Measurements from ENCODE around the gene EPC1.

Gene EPC1

GRCh38 chr10:32376771-32377170 lies 29.8 kb upstream of the EPC1 start:
- H3K27me3 ChIP-seq (replicated peaks in 2 of 5; ENCODE audit: control insufficient read depth in 4 of 5, insufficient read depth in 5 of 5, low read length in 4 of 5) = no peaks in the 10 kb centered on the region
- peak overlapping the region; percentile 67 to 93 for H3K27ac ChIP-seq (ENCODE audit: insufficient read depth in 1 of 2, low read depth in 1 of 2, low read length in 2 of 2, poor library complexity in 1 of 2, severe bottlenecking in 2 of 2)
- ChIA-PET POLR2A (no interaction called here), CTCF (interaction anchor here (1.1 to 2.4 kb wide), 4 partner anchors 10 to 123 kb away, joined by 3 to 8 read pairs (median 7); no protein-coding TSS in a partner anchor)
- H3K4me1 ChIP-seq (ENCODE audit: control extremely low read depth in 1 of 4, control insufficient read depth in 4 of 4, insufficient read depth in 4 of 4, low read length in 3 of 4) = peaks cover 0 to 22% (median 11%) of the 10 kb centered on the region in 4 experiments
- no peak for DNase-seq
- WGBS (ENCODE audit: insufficient coverage) = no CpG with 5 or more reads among the region's 3 CpGs
- no peaks in the 10 kb centered on the region for H3K9me3 ChIP-seq (ENCODE audit: control extremely low read depth in 1 of 5, control insufficient read depth in 4 of 5, insufficient read depth in 2 of 5, low read depth in 1 of 5, low read length in 4 of 5)
- H3K4me3 ChIP-seq (ENCODE audit: control insufficient read depth in 1 of 7, extremely low read depth in 1 of 7, insufficient read depth in 4 of 7, low read depth in 2 of 7, low read length in 6 of 7) = peak overlapping the region in 6 of 7 experiments; percentile 54 to 99 (median 95)
- H3K36me3 ChIP-seq (ENCODE audit: control insufficient read depth in 4 of 4, insufficient read depth in 4 of 4, low read length in 3 of 4) = peaks cover 0 to 5% (median 2%) of the 10 kb centered on the region in 4 experiments

- POLR2A ChIA-PET = interaction anchor here (0.6 kb wide), 1 partner anchor 12 kb away, joined by 3 read pairs; no protein-coding TSS in a partner anchor
- peaks cover 0 to 5% (median 3%) of the 10 kb centered on the region in 4 experiments for H3K36me3 ChIP-seq (ENCODE audit: control insufficient read depth in 4 of 4, insufficient read depth in 4 of 4, low read length in 3 of 4)
- peak overlapping the region in 5 of 7 experiments; percentile 92 to 99 (median 97) for H3K4me3 ChIP-seq (ENCODE audit: control insufficient read depth in 1 of 7, extremely low read depth in 1 of 7, insufficient read depth in 4 of 7, low read depth in 2 of 7, low read length in 6 of 7)
- no peaks in the 10 kb centered on the region for H3K27me3 ChIP-seq (replicated peaks in 2 of 5; ENCODE audit: control insufficient read depth in 4 of 5, insufficient read depth in 5 of 5, low read length in 4 of 5)
- no CpG with 5 or more reads among the region's 1 CpG for WGBS (ENCODE audit: insufficient coverage)
- peaks cover 0 to 22% (median 11%) of the 10 kb centered on the region in 4 experiments for H3K4me1 ChIP-seq (ENCODE audit: control extremely low read depth in 1 of 4, control insufficient read depth in 4 of 4, insufficient read depth in 4 of 4, low read length in 3 of 4)
- H3K9me3 ChIP-seq (ENCODE audit: control extremely low read depth in 1 of 5, control insufficient read depth in 4 of 5, insufficient read depth in 2 of 5, low read depth in 1 of 5, low read length in 4 of 5) = no peaks in the 10 kb centered on the region
- DNase-seq = peak in 1 of 3 donors; percentile 15
- CTCF ChIA-PET = interaction anchor here (1.1 to 1.8 kb wide), 3 partner anchors 9 to 123 kb away, joined by 3 to 8 read pairs (median 6); no protein-coding TSS in a partner anchor
- H3K27ac ChIP-seq (ENCODE audit: insufficient read depth in 1 of 2, low read depth in 1 of 2, low read length in 2 of 2, poor library complexity in 1 of 2, severe bottlenecking in 2 of 2) = peak overlapping the region; percentile 67 to 93
Measured at GRCh38 chr10:32376097-32376496, 29.1 kb upstream of the EPC1 start.

- peaks cover 0 to 6% (median 4%) of the 10 kb centered on the region in 4 experiments for H3K36me3 ChIP-seq (ENCODE audit: control insufficient read depth in 4 of 4, insufficient read depth in 4 of 4, low read length in 3 of 4)
- H3K27me3 ChIP-seq (replicated peaks in 2 of 5; ENCODE audit: control insufficient read depth in 4 of 5, insufficient read depth in 5 of 5, low read length in 4 of 5) = no peaks in the 10 kb centered on the region
- peak overlapping the region in 4 of 7 experiments; percentile 30 to 99 (median 95) for H3K4me3 ChIP-seq (ENCODE audit: control insufficient read depth in 1 of 7, extremely low read depth in 1 of 7, insufficient read depth in 4 of 7, low read depth in 2 of 7, low read length in 6 of 7)
- DNase-seq = no peak
- no peak overlapping the region for H3K27ac ChIP-seq (ENCODE audit: insufficient read depth in 1 of 2, low read depth in 1 of 2, low read length in 2 of 2, poor library complexity in 1 of 2, severe bottlenecking in 2 of 2)
- CTCF ChIA-PET = interaction anchor here (1.4 to 1.8 kb wide), 2 partner anchors 9 to 14 kb away, joined by 6 to 8 read pairs; no protein-coding TSS in a partner anchor
- peaks cover 0 to 22% (median 11%) of the 10 kb centered on the region in 4 experiments for H3K4me1 ChIP-seq (ENCODE audit: control extremely low read depth in 1 of 4, control insufficient read depth in 4 of 4, insufficient read depth in 4 of 4, low read length in 3 of 4)
- POLR2A ChIA-PET = interaction anchor here (0.6 kb wide), 2 partner anchors 11 to 1628 kb away, joined by 3 read pairs; no protein-coding TSS in a partner anchor
- no peaks in the 10 kb centered on the region for H3K9me3 ChIP-seq (ENCODE audit: control extremely low read depth in 1 of 5, control insufficient read depth in 4 of 5, insufficient read depth in 2 of 5, low read depth in 1 of 5, low read length in 4 of 5)
Measured at GRCh38 chr10:32375631-32376030, 28.7 kb upstream of the EPC1 start.

- no peaks in the 10 kb centered on the region for H3K27me3 ChIP-seq (replicated peaks in 2 of 5; ENCODE audit: control insufficient read depth in 4 of 5, insufficient read depth in 5 of 5, low read length in 4 of 5)
- ChIA-PET POLR2A (no interaction called here), CTCF (interaction anchor here (1.9 kb wide), 1 partner anchor 11 kb away, joined by 8 read pairs; no protein-coding TSS in a partner anchor)
- no peak for DNase-seq
- H3K36me3 ChIP-seq (ENCODE audit: control insufficient read depth in 4 of 4, insufficient read depth in 4 of 4, low read length in 3 of 4) = peaks cover 0 to 8% (median 4%) of the 10 kb centered on the region in 4 experiments
- H3K27ac ChIP-seq (ENCODE audit: insufficient read depth in 1 of 2, low read depth in 1 of 2, low read length in 2 of 2, poor library complexity in 1 of 2, severe bottlenecking in 2 of 2) = no peak overlapping the region
- H3K4me3 ChIP-seq (ENCODE audit: control insufficient read depth in 1 of 7, extremely low read depth in 1 of 7, insufficient read depth in 4 of 7, low read depth in 2 of 7, low read length in 6 of 7) = no peak overlapping the region
- WGBS (ENCODE audit: insufficient coverage) = no CpG with 5 or more reads among the region's 1 CpG
- H3K4me1 ChIP-seq (ENCODE audit: control extremely low read depth in 1 of 4, control insufficient read depth in 4 of 4, insufficient read depth in 4 of 4, low read length in 3 of 4) = peaks cover 0 to 18% (median 8%) of the 10 kb centered on the region in 4 experiments
- H3K9me3 ChIP-seq (ENCODE audit: control extremely low read depth in 1 of 5, control insufficient read depth in 4 of 5, insufficient read depth in 2 of 5, low read depth in 1 of 5, low read length in 4 of 5) = no peaks in the 10 kb centered on the region
Measured at GRCh38 chr10:32374605-32375004, 27.6 kb upstream of the EPC1 start.

- no peak overlapping the region for H3K27ac ChIP-seq (ENCODE audit: insufficient read depth in 1 of 2, low read depth in 1 of 2, low read length in 2 of 2, poor library complexity in 1 of 2, severe bottlenecking in 2 of 2)
- DNase-seq = no peak
- peaks cover 0 to 8% (median 4%) of the 10 kb centered on the region in 4 experiments for H3K36me3 ChIP-seq (ENCODE audit: control insufficient read depth in 4 of 4, insufficient read depth in 4 of 4, low read length in 3 of 4)
- H3K9me3 ChIP-seq (ENCODE audit: control extremely low read depth in 1 of 5, control insufficient read depth in 4 of 5, insufficient read depth in 2 of 5, low read depth in 1 of 5, low read length in 4 of 5) = no peaks in the 10 kb centered on the region
- H3K4me3 ChIP-seq (ENCODE audit: control insufficient read depth in 1 of 7, extremely low read depth in 1 of 7, insufficient read depth in 4 of 7, low read depth in 2 of 7, low read length in 6 of 7) = no peak overlapping the region
- H3K4me1 ChIP-seq (ENCODE audit: control extremely low read depth in 1 of 4, control insufficient read depth in 4 of 4, insufficient read depth in 4 of 4, low read length in 3 of 4) = peaks cover 0 to 14% (median 7%) of the 10 kb centered on the region in 4 experiments
- no peaks in the 10 kb centered on the region for H3K27me3 ChIP-seq (replicated peaks in 2 of 5; ENCODE audit: control insufficient read depth in 4 of 5, insufficient read depth in 5 of 5, low read length in 4 of 5)
- POLR2A ChIA-PET = no interaction called here
- WGBS (ENCODE audit: insufficient coverage) = 100% methylated on average over 1 of the region's 2 CpGs
- CTCF ChIA-PET = interaction anchor here (1.1 to 1.9 kb wide), 6 partner anchors 9 to 119 kb away, joined by 3 to 8 read pairs (median 4); partner anchors contain the start of gene CCDC7
Measured at GRCh38 chr10:32373496-32373895, 26.5 kb upstream of the EPC1 start.

- Histone ChIP-seq H3K4me3 (ENCODE audit: control insufficient read depth in 1 of 7, extremely low read depth in 1 of 7, insufficient read depth in 4 of 7, low read depth in 2 of 7, low read length in 6 of 7) (no peak overlapping the region), H3K9me3 (ENCODE audit: control extremely low read depth in 1 of 5, control insufficient read depth in 4 of 5, insufficient read depth in 2 of 5, low read depth in 1 of 5, low read length in 4 of 5) (no peaks in the 10 kb centered on the region), H3K27ac (ENCODE audit: insufficient read depth in 1 of 2, low read depth in 1 of 2, low read length in 2 of 2, poor library complexity in 1 of 2, severe bottlenecking in 2 of 2) (no peak overlapping the region), H3K36me3 (ENCODE audit: control insufficient read depth in 4 of 4, insufficient read depth in 4 of 4, low read length in 3 of 4) (peaks cover 0 to 8% (median 4%) of the 10 kb centered on the region in 4 experiments), H3K27me3 (replicated peaks in 2 of 5; ENCODE audit: control insufficient read depth in 4 of 5, insufficient read depth in 5 of 5, low read length in 4 of 5) (no peaks in the 10 kb centered on the region), H3K4me1 (ENCODE audit: control extremely low read depth in 1 of 4, control insufficient read depth in 4 of 4, insufficient read depth in 4 of 4, low read length in 3 of 4) (peaks cover 0 to 14% (median 7%) of the 10 kb centered on the region in 4 experiments)
- POLR2A ChIA-PET = no interaction called here
- no peak for DNase-seq
- CTCF ChIA-PET = interaction anchor here (1.1 to 1.9 kb wide), 6 partner anchors 9 to 119 kb away, joined by 3 to 8 read pairs (median 4); partner anchors contain the start of gene CCDC7
Measured at GRCh38 chr10:32373031-32373430, 26.1 kb upstream of the EPC1 start.

Measured in common myeloid progenitor, CD34-positive (primary cell).